Superior temporal gyrus (tissue), 1 donor: ENCODE results near the gene EGR1.
"Not testable (repeated sequence)": the region's sequence is repeated elsewhere in the genome, so short reads cannot be mapped to it uniquely, and the experiment has no call there.

Experiments
- DNase-seq: peaks from one replicate; pipeline ENCODE4 v3.0.0-alpha.2; 2016; ENCODE audit errors: extremely low spot score

EGR1 gene

GRCh38 chr5:138469540-138470321 is 4.5 kb downstream of the EGR1 start:
- DNase-seq: no peak

DNA sequence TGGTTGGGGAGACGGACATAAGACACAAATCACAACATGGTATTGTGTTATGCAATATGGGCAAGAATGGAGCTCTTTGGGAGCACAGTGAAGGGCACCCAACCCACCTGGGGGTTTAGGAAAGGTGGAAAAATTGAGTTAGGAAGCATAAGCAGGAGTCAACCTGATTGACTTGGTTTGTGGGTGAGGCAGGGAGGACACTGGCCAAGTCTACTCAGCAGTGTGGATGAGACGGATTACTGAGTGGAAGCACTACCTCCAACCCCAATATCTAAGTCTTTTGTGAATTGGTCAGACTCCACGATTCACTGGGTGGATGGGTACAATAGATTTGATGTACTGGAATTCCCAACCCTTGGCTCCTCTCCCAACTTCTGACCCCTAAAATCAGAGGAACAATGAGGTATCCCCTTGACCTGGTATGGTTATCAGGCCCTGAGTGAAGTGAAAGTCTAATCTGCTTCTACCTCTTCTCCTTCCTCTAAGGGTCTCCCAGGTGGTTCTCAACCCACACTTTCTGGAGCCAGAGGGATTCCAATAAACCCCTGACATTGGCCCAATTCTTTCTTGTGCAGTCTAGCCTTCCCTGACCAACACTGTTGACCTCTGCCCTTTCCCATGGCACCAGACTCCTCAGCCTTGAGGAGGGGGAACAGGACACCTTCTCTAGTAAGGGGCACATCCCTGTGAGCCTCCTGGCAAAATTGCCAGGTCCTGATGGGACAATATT is 5.2 kb downstream of the EGR1 start:
- no peak for DNase-seq

DNA sequence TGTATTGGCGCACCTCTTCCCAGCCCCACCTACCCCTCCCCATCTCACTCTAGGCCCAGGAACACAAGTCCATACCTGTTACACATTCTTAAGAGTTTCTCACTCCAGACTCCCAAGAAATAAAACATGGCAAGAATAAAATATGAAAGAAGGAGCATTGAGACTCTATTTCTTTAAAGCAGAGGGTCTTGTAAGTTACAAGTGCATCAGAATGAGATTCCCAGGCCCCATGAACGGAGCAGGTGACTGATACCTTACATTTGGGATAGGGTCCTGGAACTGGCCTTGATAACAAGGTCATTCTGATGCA is 5.7 kb downstream of the EGR1 start:
- no peak for DNase-seq

DNA sequence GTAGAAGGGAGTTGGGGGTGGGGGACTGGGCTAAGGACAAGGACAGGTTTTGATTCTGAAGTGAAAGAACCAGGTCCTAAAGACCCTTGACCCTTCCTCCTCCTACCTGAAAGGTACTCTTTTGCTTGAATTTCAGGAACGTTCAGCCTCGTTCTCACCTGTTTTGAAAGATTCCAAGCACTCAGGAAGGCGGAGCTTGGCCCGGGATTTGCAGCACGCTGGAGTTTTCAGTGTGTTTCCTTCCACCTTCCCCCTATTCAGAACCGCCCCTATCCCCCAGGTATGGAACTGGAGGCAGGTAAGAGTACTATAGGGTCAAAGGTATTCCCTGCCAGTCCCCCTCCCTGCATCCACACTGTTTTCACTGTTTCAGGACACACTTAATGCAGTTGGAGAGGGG is 7.1 kb downstream of the EGR1 start:
- DNase-seq: no peak

GRCh38 chr5:138473151-138473550 is 7.9 kb downstream of the EGR1 start:
- not testable (repeated sequence) for DNase-seq

DNA sequence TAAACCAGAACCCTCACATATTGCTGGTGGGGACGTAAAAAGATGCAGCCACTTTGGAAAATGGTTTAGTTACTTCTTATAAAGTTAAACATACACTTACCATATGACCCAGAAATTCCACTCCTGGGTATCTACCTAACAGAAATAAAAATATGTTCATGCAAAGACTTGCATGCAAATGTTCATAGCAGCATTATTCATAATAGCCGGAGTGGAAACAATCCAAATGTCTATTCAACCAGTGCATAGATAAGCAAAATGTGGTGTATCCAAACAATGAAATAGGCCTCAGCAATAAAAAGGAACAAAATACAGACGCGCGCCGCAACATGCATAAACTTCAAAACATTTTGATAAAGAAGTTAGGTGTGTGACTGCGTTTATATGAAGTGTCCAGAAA is 11.6 kb downstream of the EGR1 start:
- no peak for DNase-seq

GRCh38 chr5:138482638-138483037 is 17.4 kb downstream of the EGR1 start:
- DNase-seq: no peak

DNA sequence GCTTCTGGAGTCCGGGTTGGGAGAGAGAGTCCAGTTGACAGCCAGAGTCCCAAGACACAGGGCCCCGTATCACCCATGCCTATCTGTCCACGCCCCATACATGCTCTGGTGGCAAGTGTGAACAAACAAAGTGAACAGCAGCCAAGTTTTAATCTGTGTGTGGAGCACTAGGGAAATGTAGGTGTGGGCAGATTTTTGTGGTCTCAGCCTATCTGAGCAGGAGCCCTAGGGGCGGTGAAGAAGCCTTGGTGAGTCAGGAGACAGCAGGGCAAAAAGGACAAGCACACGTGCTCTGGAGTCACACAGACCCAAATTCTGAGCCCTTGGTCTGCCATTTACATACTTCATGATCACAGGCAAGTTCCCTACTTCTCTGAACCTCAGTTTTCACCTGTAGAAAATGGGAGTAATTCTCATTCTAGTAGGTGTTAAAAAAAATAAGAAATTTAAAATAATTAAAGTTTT is 23.2 kb downstream of the EGR1 start:
- DNase-seq: no peak

DNA sequence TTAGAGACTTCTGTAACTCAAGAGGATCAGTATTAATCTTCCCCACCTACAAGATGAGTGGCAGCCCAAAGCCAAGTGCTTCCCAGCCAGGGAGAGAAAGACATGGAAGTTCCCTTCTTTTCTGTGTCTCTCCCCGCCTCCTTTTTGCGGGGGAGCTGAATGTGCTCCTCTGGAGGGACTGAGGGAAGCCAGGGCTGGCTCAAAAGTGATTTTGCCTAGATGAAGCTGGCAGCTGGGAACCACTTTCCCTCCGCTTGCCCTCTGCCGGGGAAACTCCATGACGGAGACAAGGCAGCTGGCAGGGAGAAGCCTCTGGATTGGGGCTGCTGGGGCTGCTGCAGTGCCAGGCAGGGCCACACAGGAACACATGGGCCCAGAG is 24.4 kb downstream of the EGR1 start:
- peak; percentile 65 for DNase-seq

DNA sequence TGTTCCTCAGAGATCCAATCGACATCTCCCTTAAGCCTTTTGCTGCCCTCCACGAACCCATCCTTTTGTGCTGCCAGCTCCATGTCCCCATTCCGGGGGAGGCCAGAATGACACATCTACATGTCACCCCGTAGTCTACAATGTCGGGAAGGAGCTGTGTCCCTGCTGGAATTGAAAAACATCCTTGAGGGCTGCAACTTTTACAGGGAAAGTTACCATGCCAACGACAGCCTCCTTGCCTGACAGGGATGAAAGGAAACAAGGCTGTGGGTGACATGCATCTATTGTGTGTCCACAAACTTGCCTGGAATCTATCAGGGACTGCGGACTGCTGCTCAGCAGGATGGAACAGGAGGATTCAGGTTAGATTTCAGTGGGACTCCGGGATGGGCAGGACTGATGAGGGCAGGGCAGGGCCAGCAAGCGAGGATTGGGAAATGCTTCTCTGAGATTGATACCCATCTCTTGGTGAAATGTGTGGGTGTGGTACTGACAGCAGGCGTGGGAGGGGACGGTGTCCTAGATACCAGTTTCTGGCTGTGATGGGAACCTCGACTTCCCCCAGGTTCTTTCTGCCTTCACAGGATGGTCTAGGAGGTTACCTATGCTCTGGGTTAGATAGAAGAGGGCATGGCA is 25.5 kb downstream of the EGR1 start:
- no peak for DNase-seq

DNA sequence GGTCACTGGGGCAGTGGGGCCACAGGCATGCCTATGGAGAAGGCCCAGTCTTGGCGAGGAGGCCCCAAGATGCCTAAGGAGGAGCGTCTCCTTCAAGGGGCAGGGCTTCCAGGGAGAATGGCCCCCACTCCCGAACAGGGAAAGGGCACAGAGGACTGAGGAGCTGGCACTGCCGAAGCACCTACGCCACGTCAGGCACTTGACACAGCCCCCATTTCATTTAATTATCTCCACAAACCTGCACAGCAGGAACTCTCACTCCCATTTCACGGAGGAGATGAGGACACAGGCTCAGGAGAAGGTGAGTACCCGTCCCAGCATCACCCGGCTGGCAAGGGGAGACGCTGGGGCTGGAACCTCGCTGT is 26.0 kb downstream of the EGR1 start:
- DNase-seq: no peak

DNA sequence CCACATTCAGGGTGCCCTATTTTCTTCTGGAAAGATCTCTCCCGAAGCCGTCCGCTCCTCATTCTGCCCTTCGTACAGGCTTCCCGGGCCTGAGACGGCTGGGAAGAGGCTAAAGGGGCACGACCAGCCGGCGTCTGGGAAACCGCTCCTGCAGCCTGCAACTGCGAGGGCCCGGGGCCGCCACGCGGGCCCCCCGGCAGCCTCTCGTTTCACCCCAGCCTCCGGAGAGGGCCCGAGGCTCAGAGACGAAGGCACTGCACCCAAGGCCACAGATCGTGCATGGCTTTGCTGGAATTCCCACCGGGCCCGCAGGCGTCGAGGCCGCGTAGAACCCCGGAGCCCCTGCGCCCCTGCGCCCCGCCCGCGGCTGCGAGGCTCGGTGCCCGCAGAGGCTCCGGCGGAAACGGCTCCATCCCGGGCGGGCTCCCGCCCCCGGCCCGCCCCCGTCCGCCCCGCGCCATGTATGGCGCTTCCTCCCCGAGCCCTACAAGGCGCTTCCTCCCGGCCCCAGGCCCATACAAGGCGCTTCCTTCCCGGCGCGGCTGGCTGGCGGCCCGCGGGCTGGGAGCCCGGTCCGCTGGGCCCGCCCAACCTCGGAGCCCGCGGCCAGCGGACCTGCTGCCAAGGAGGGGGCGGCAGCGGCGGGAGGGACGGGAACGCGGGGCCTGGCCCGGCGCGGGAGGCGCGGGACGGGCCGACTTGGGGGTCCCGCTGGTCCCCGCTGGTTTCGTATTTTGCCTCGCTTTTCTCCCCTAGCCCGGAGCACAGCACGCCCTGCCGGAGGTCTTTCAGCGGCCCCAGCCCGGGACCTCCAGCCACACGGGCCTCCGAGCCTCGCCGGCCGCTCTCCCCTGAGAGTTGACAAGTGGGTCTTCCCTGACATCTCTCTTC is 26.6 kb downstream of the EGR1 start:
- peak; percentile 89 for DNase-seq

DNA sequence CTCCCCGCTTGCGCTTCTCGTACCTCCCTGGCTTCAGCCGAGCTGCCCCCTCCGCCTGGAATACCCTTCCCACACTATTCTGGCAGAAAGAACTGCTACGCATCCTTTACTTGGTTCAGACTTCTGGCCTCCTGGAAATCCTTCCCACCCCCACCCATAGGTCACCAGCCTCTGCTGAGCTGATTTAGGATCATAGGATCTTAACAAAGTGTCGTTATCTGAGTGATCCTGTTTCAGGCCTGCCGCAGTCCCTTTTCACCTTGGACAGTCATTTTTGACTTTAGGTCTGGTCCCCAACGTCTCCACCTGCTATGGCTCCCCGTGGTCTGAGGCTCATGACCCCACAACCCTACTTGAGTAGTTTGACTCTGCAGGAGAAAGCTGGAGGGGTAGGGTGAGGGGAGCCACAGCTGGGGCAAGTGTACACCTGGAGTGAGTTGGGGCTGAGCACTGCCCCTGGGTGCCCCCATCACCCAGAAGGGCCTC is 27.3 kb downstream of the EGR1 start:
- no peak for DNase-seq

DNA sequence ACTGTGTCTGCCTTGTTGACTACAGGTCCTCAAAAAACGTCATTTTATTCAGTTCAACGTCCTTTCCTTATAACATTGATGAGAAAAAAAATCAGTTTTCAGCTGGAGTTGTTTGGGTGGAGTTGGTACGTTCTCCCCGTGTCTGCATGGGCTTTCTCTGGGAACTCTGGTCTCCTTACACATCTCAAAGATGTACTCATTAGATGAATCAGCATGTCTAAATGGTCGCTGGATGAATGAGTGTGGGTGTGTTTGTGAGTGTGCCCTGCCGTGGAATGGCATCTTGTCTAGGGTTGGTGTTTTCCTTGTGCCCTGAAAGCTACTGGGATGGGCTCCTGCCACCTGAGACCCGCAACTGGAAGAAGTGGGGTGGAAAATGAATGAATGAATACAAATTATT is 30.1 kb downstream of the EGR1 start:
- DNase-seq: no peak

- no peak for DNase-seq
Measured at GRCh38 chr5:138498376-138498775, 33.1 kb downstream of the EGR1 start.

DNA sequence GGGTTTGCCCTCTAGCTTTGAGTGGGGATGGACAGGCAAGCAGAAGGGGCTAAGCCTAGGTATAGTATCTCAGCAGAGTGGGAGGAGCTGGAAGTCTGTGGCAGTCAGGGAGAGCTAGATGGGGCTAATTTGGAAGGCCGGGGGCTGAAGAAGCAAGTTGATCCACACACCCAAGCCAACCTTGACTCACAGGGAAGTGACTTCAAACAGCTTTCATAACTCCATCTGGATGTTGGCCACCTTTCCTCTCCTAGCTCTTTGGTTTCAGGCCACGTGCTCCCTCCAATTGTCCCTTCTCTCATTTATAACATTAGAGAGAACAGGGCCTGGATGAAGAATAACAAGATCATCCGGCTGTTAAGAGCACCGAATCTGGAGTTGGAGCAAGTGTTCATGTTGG is 36.8 kb downstream of the EGR1 start:
- DNase-seq: no peak

DNA sequence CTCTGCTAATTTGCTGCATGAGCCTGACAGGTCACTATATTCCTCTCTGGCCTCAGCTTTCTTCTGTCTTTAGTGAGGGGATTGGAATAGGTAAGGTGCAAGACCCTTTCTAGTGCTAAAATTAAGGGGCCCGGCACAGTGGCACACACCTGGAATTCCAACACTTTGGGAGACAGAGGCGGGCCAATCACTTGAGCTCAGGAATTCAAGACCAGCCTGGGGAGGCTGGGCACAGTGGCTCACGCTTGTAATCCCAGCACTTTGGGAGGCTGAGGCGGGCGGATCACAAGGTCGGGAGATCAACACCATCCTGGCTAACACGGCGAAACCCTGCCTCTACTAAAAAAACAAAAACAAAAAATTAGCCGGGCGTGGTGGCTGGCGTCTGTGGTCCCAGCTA is 37.2 kb downstream of the EGR1 start:
- no peak for DNase-seq

- DNase-seq: peak; percentile 90
Measured at GRCh38 chr5:138503487-138504270, 38.4 kb downstream of the EGR1 start.

DNA sequence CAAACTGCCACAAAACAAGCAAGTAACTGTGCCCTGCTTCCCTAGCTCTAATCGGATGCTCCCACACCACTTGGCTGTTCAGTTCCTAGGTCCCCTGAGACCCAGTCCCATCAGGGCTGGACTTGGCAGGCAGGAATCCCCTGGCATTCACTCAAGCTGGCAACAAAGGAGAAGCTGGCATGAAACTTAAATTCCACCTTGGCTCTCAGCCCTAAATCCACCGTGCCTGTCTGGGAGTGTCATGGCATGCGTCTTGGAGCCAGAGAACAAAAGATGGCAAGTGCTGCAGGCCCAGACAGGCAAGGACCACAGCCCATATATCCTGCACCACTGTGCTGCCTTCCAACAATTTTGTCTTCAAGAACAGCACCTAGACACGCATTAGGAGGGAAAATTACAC is 39.5 kb downstream of the EGR1 start:
- no peak for DNase-seq

DNA sequence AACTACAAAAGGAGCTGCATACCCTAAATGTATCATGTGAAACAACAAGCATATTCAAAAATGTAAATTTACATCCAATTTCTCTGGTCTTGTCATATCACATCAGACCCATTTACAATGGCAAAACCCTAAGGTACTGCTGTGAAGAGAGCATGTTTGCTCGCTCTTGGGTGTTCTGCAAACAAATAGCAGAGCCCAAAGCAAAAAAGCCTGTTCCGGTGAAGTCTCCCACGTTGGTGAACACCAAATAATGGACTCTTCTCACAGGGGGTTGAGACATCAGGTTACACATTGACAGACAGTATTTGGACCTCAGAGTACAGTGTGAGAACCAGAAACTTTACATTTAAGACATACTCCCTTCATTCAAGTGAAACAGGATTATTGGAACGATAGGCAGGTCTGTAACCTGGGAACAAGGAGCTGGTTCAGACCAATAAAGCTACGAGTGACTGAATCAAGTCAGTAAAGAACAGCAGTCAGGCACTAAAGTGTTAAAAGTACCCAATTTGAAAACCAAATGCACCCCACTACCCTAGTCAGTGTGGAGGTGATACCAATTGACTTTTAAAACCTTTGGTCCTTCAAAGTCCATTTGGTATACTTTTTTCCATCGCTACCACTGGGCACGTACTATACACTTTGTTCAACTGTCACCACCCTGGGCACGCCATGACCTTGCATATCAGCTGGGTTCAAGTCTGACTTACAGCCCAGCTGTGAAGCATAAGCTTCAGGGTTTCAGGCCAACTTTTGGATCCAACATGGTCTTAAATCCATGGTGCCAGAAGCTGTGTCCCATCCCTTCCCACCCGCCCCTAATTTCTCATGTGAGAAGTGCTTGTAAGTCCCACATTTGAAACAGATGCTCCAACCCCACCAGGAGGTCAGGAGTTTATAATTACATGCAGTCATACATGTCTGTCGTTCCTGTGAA is 41.4 kb downstream of the EGR1 start:
- DNase-seq: no peak
